Measurements from ENCODE around the gene GNPNAT1. TPM values are rescaled to one million over a fixed set of nuclear protein-coding genes. Genes with fewer than 3 reads are reported as not detected.

Gene GNPNAT1
- total RNA-seq, 1 experiment from 2014 or later: 33.7 TPM

- H3K9ac ChIP-seq (ENCODE audit: low read length): peak overlapping the region; percentile 85
- peak overlapping the region; percentile 86 to 91 for H3K4me3 ChIP-seq (replicated peaks in 1 of 2; ENCODE audit: low read depth in 1 of 2, low read length in 2 of 2)
- TF ChIP-seq FOSL1 (IDR thresholded peaks at IDR 0.05; ENCODE audit: low read depth) (no peak), POLR2AphosphoS5 (IDR thresholded peaks at IDR 0.05; ENCODE audit: low read depth, low read length) (no peak), ZNF274 (IDR thresholded peaks at IDR 0.05; ENCODE audit: low read depth, low read length) (no peak), TCF7L2 (IDR thresholded peaks at IDR 0.05; ENCODE audit: borderline replicate concordance, extremely low read depth, insufficient read depth, insufficient read length) (no peak)
- CTCF ChIA-PET: no interaction called here
- H3K27ac ChIP-seq (ENCODE audit: low read depth, low read length): peak overlapping the region; percentile 66
- TSS peak; percentile 42 for BruUV-seq (replicated peaks)
- POLR2A ChIA-PET: interaction anchor here (1.1 kb wide), 1 partner anchor 25 kb away, joined by 3 read pairs; no protein-coding TSS in a partner anchor
- peak overlapping the region; percentile 84 for H3K4me2 ChIP-seq (ENCODE audit: low read length)
- H2AFZ ChIP-seq (ENCODE audit: low read depth, low read length, poor library complexity, severe bottlenecking): no peak overlapping the region
- H3K27me3 ChIP-seq (ENCODE audit: insufficient read depth, low read length): no peaks in the 10 kb centered on the region
- no peaks in the 10 kb centered on the region for H3K9me3 ChIP-seq (ENCODE audit: control insufficient read depth in 1 of 2, insufficient read depth in 1 of 2, low read depth in 1 of 2, low read length in 2 of 2)
- DNase-seq (ENCODE audit: low read depth, low spot score) (peak; percentile 15), ATAC-seq (no peak)
- no peaks in the 10 kb centered on the region for H4K20me1 ChIP-seq (ENCODE audit: insufficient read depth)
- peaks cover 9 to 21% of the 10 kb centered on the region in 2 experiments; a peak in 3 of 4 replicates for H3K4me1 ChIP-seq (ENCODE audit: control insufficient read depth in 1 of 2, insufficient read depth in 2 of 2, low read length in 2 of 2)
- H3K79me2 ChIP-seq (ENCODE audit: insufficient read depth, low read length): peaks cover 56% of the 10 kb centered on the region
- peaks cover 0 to 5% of the 10 kb centered on the region in 2 experiments; a peak in 1 of 4 replicates for H3K36me3 ChIP-seq (ENCODE audit: control insufficient read depth in 1 of 2, insufficient read depth in 2 of 2, low read length in 2 of 2)
- intact Hi-C loops (cut with micrococcal nuclease): loop anchor here (5.0 kb wide), 1 partner anchor 238 kb away; the partner anchor contains the start of genes GPR137C and TXNDC16
- no peaks in the 10 kb centered on the region for H3K9me2 ChIP-seq (ENCODE audit: insufficient read depth)
- RAD21 ChIA-PET (ENCODE audit: low non-redundant PET in 1 of 2, low total read pairs in 2 of 2, uncharacterized antibody in 2 of 2, unreplicated experiment in 2 of 2): interaction anchor here in 1 of 2 experiments (0.5 to 0.7 kb wide), 2 partner anchors 16 to 242 kb away, joined by 3 read pairs; no protein-coding TSS in a partner anchor
Measured at GRCh38 chr14:52790756-52791222, 618 bp downstream of the GNPNAT1 start.

GRCh38 chr14:52790011-52790755 is 1.2 kb downstream of the GNPNAT1 start:
- CTCF ChIA-PET: interaction anchor here (1.3 kb wide), 1 partner anchor 171 kb away, joined by 3 read pairs; no protein-coding TSS in a partner anchor
- Histone ChIP-seq H3K4me2 (ENCODE audit: low read length) (peak overlapping the region; percentile 84), H3K9ac (ENCODE audit: low read length) (peak overlapping the region; percentile 85), H3K4me3 (replicated peaks in 1 of 2; ENCODE audit: low read depth in 1 of 2, low read length in 2 of 2) (peak overlapping the region; percentile 86 to 91), H4K20me1 (ENCODE audit: insufficient read depth) (no peaks in the 10 kb centered on the region), H3K79me2 (ENCODE audit: insufficient read depth, low read length) (peaks cover 56% of the 10 kb centered on the region), H3K27me3 (ENCODE audit: insufficient read depth, low read length) (no peaks in the 10 kb centered on the region), H3K27ac (ENCODE audit: low read depth, low read length) (peak overlapping the region; percentile 66), H2AFZ (ENCODE audit: low read depth, low read length, poor library complexity, severe bottlenecking) (no peak overlapping the region), H3K9me2 (ENCODE audit: insufficient read depth) (no peaks in the 10 kb centered on the region), H3K4me1 (ENCODE audit: control insufficient read depth in 1 of 2, insufficient read depth in 2 of 2, low read length in 2 of 2) (peaks cover 9 to 21% of the 10 kb centered on the region in 2 experiments; a peak in 3 of 4 replicates), H3K9me3 (ENCODE audit: control insufficient read depth in 1 of 2, insufficient read depth in 1 of 2, low read depth in 1 of 2, low read length in 2 of 2) (no peaks in the 10 kb centered on the region), H3K36me3 (ENCODE audit: control insufficient read depth in 1 of 2, insufficient read depth in 2 of 2, low read length in 2 of 2) (peaks cover 0 to 5% of the 10 kb centered on the region in 2 experiments; a peak in 1 of 4 replicates)
- RAD21 ChIA-PET (ENCODE audit: low non-redundant PET in 1 of 2, low total read pairs in 2 of 2, uncharacterized antibody in 2 of 2, unreplicated experiment in 2 of 2): interaction anchor here in 1 of 2 experiments (0.5 kb wide), 1 partner anchor 241 kb away, joined by 3 read pairs; no protein-coding TSS in a partner anchor
- ATAC-seq (no peak), DNase-seq (ENCODE audit: low read depth, low spot score) (no peak)
- TF ChIP-seq SIN3A (IDR thresholded peaks at IDR 0.05; ENCODE audit: low read depth) (no peak), ELF1 (IDR thresholded peaks at IDR 0.05; ENCODE audit: borderline replicate concordance, low read depth) (no peak), MAX (IDR thresholded peaks at IDR 0.05) (no peak), CTCF (IDR thresholded peaks at IDR 0.05 in 2 of 3, conservative IDR thresholded peaks at IDR 0.05 in 1 of 3; ENCODE audit: borderline replicate concordance in 1 of 3, insufficient read depth in 1 of 3, low read depth in 2 of 3, low read length in 2 of 3) (no peak)
- intact Hi-C loops (cut with micrococcal nuclease): loop anchor here (5.0 kb wide), 1 partner anchor 238 kb away; the partner anchor contains the start of genes GPR137C and TXNDC16
- BruUV-seq (replicated peaks): no TSS peak
- POLR2A ChIA-PET: interaction anchor here (0.7 kb wide), 1 partner anchor 11 kb away, joined by 4 read pairs; no protein-coding TSS in a partner anchor

All from HCT116 (cell line).